ENCODE measurements around the gene PLCD1.

The PLCD1 gene

DNA sequence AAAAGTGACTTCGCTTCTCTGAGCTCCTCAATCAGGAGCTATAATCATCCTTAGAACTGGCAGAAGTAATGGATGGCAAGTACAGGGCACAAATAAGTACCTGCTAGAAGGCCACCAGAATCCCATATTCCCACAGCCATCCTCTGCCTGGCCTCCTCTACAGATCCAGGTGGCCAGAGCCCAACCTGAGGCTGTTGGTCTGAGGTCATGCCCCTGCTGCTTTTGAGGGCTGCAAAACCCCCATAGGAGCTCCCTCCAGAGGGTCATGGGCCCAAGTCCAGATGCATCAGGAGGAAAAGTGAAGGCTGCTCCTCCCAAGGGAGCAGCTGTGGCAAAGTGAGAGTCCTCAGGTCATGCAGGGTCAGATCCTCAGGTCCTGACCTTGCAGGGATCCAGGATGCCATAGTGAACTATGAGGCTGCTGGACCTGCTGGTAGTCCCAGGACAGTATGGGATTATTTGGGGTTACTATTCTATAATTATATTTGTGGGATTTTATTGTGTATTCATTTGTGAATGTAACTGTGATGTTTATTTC, 3.0 kb upstream of the PLCD1 start:
- DNase-seq (ENCODE audit: low read depth): no peak
- H3K4me3 ChIP-seq (ENCODE audit: low read length): no peak overlapping the region
- TF ChIP-seq, protein P1, sequence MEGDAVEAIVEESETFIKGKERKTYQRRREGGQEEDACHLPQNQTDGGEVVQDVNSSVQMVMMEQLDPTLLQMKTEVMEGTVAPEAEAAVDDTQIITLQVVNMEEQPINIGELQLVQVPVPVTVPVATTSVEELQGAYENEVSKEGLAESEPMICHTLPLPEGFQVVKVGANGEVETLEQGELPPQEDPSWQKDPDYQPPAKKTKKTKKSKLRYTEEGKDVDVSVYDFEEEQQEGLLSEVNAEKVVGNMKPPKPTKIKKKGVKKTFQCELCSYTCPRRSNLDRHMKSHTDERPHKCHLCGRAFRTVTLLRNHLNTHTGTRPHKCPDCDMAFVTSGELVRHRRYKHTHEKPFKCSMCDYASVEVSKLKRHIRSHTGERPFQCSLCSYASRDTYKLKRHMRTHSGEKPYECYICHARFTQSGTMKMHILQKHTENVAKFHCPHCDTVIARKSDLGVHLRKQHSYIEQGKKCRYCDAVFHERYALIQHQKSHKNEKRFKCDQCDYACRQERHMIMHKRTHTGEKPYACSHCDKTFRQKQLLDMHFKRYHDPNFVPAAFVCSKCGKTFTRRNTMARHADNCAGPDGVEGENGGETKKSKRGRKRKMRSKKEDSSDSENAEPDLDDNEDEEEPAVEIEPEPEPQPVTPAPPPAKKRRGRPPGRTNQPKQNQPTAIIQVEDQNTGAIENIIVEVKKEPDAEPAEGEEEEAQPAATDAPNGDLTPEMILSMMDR (IDR thresholded peaks at IDR 0.05; ENCODE audit: insufficient read depth, low read depth, low read length, missing control alignments): no peak

DNA sequence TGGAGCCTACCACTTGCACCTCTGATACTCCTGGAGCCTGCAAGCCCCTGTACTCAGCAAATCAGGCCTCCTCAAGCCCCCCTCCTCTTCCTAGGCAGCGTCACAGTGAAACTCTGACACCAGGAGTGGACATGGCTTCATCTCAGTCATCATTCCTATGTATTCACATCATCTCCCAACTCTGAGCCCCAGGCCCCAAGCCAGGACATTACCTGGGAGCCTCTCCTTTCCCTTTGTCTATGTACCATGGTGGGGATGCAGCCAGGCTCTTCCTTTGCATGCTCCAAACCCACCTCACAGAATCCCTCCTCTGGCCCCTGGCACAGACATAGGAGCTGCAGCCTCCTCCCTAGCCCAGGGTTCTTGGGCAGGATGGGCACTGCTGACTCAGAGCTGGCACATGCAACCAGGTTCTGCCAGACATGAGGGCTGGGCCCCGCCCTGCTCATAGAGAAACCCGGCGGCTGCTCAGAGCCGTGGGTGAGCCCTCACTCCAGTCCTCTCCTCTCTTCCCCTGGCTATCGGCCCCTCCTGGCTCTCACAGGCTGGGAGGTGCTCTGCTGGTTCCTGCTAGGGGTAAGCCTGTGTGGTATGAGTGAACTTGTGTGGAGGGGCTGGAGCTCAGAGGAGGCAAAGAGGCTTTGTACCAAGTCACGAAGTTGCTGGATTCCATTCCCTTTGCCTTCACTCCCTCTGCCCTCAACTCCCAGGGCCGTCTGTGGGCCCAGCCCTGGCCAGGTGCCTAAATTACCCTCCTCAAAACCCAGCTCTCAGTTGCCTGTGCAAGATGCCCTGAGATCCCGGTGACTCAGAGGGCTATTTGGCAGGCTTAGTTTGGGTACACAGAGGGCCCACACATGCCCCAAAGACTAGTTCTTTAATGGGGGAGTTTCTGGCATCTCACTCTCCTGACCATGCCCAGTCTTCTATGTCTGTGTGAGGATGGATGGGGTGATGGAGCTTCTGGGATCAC, 1.9 kb upstream of the PLCD1 start:
- TF ChIP-seq, protein P1 (IDR thresholded peaks at IDR 0.05; ENCODE audit: insufficient read depth, low read depth, low read length, missing control alignments): no peak
- H3K4me3 ChIP-seq (ENCODE audit: low read length): no peak overlapping the region
- peak; percentile 96 for DNase-seq (ENCODE audit: low read depth)

DNA sequence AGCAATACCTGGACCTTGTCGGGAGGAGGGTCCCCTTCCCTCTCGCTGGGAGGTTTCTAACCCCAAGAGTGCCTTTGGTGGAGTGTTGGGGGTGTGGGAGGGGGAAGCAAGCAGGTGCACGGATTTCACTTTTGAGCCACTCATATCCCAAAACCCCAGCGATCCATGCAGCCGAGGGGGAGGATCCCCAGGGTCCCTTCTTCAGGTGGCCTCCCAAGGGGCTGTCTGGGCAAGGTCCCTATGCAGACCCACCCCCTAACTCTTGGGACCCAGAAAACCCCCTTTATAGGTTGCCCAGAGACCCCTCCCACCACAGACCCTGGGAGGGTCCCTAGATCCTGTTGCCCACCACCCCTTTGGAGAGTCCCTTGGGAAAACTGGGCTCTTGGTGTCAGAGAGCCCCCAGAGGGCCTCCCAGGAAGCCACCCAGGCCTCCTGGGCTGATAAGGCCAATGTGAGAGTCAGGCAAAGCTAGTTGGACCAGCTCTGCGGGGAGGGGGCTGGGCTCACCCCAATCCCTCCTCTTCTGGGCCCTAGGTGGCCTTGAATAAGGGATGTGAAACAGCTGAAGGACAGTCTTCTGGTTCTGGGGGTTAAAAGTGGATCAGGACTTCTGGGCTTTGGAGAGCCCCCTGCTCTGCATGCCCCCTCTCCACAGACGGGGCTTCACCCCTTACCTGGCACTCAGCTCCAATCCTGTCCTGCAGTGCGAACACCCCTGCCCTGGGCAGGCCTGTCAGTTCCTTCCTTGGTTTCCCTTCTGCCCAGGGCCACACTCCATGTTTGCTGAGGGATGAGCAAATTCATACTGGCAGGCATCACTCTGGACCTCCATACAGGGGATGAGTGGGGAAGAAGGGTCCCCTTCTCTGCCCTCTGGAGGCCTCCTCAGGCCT, 932 bp upstream of the PLCD1 start:
- peak overlapping the region; percentile 54 for H3K4me3 ChIP-seq (ENCODE audit: low read length)
- peak; percentile 73 for DNase-seq (ENCODE audit: low read depth)
- TF ChIP-seq, protein P1 (IDR thresholded peaks at IDR 0.05; ENCODE audit: insufficient read depth, low read depth, low read length, missing control alignments): no peak

DNA sequence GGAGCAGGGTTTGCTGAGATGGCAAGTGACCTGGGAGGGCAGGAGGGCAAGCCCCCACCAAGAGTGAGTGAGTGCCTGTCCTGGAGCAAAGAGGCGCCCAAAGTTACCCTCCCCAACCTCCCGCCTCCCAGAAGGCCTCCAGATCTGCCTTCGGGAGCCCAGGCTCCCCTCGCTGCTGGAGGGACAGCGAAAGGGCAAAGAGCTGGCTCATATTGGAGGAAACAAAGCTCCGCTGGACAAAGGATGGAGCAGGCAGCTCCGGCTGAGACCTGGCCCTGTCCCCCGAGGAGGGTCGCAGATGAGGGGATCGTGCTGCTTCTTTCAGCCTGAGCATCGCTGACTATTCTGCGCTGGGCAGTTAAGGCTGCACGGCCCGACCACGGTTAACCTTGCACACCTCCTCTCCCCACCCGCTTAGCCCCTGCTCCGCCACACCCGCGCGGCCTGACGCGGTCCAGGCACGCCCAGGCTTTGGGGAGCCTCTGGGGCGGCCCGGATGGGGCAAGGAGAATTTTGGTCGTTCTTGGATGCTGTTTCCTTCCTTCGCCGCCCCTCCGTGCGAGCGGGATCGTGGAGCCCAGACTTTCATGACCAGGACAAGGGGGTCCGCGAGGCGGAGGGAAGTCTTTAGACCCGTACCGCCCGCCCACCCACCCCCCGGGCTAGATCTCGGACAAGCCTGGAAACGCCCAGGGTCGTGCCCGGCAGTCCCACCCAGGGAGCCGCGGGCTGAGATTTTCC, 651 bp downstream of the PLCD1 start:
- TF ChIP-seq, protein P1 (IDR thresholded peaks at IDR 0.05; ENCODE audit: insufficient read depth, low read depth, low read length, missing control alignments): no peak
- peak overlapping the region; percentile 54 for H3K4me3 ChIP-seq (ENCODE audit: low read length)
- no peak for DNase-seq (ENCODE audit: low read depth)

DNA sequence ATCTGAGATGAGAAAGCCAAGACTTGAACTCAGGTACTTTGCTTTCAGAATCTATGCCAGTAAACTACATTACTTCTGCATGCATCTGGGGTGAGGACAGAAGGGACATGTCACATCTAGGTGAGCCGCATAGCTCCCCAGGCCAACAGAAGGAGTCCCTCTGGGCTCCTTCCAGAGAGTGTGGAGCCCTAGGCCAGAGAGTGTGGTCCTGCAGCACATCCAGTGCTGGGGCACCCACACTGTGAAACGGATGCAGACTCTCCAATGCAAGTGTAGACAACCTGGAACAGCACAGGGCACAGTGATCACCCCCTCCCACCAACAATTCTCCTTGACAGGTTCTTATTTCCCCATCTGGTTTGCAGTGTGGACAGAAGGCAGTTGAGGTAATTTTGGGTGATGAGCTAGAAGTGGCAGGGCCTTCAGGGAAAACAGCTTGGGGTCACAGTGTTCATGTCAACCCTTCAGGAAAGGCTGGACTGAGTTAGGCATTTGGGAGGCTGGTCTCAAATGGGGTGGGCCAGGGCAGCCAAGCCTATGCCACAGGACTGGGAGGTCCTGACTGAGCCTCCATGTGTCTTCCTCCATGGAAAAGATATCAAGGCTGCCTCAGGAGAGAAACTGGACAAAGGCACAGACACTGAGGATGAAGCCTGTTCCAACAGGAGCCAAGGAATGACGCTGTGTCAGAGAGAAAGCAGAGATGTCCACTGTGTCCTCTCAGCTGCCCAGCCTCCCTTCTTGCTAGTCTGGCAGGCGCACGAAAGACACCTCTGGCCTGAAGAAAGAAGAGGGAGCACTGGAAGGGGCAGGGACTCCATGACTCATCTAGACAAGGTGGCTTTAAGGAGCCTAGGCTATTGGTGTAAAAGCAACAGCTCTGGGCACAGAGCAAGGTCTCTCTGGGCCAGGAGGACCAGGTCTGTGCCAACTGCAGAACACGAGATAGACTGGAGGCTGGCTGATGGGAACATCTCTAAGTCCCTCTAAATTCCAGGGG, 1.7 kb downstream of the PLCD1 start:
- DNase-seq (ENCODE audit: low read depth): peak; percentile 12
- TF ChIP-seq, protein P1 (IDR thresholded peaks at IDR 0.05; ENCODE audit: insufficient read depth, low read depth, low read length, missing control alignments): no peak
- H3K4me3 ChIP-seq (ENCODE audit: low read length): peak overlapping the region; percentile 54

Measured in epithelial cell of esophagus (primary cell).